ENCODE data around the gene NECAB3.

Gene NECAB3

GRCh38 chr20:33676652-33677645 is 2.7 kb upstream of the NECAB3 start:
- H3K4me3 ChIP-seq (ENCODE audit: low read depth, low read length): no peak overlapping the region
- DNase-seq (ENCODE audit: low read depth): no peak
- no peak for TF ChIP-seq CTCF (conservative IDR thresholded peaks at IDR 0.05; ENCODE audit: low read depth, low read length)

- H3K4me3 ChIP-seq (ENCODE audit: low read depth, low read length): no peak overlapping the region
- TF ChIP-seq CTCF (conservative IDR thresholded peaks at IDR 0.05; ENCODE audit: low read depth, low read length): no peak
Observed at GRCh38 chr20:33676121-33676520, 1.9 kb upstream of the NECAB3 start.

GRCh38 chr20:33675136-33675959 is 1.1 kb upstream of the NECAB3 start:
- DNase-seq (ENCODE audit: low read depth): peak; percentile 51
- H3K4me3 ChIP-seq (ENCODE audit: low read depth, low read length): peak overlapping the region; percentile 72
- TF ChIP-seq CTCF (conservative IDR thresholded peaks at IDR 0.05; ENCODE audit: low read depth, low read length): no peak

More at GRCh38 chr20:33676121-33676520, 1.9 kb upstream of the NECAB3 start:
- DNase-seq (ENCODE audit: low read depth): no peak

- no peak for DNase-seq (ENCODE audit: low read depth)
- no peak for TF ChIP-seq CTCF (conservative IDR thresholded peaks at IDR 0.05; ENCODE audit: low read depth, low read length)
- H3K4me3 ChIP-seq (ENCODE audit: low read depth, low read length): peak overlapping the region; percentile 72
Observed at GRCh38 chr20:33673410-33674293, 576 bp downstream of the NECAB3 start.

GRCh38 chr20:33673114-33673409 is 1.2 kb downstream of the NECAB3 start:
- no peak for DNase-seq (ENCODE audit: low read depth)
- H3K4me3 ChIP-seq (ENCODE audit: low read depth, low read length): peak overlapping the region; percentile 72
- no peak for TF ChIP-seq CTCF (conservative IDR thresholded peaks at IDR 0.05; ENCODE audit: low read depth, low read length)

- DNase-seq (ENCODE audit: low read depth): peak; percentile 60
- TF ChIP-seq CTCF (conservative IDR thresholded peaks at IDR 0.05; ENCODE audit: low read depth, low read length): no peak
- peak overlapping the region; percentile 72 for H3K4me3 ChIP-seq (ENCODE audit: low read depth, low read length)
Observed at GRCh38 chr20:33672426-33673113, 1.7 kb downstream of the NECAB3 start.
